ENCODE data around the gene ZP1.

ZP1 gene

GRCh38 chr11:60845338-60845737 is 22.0 kb upstream of the ZP1 start:
- 89 to 91% methylated on average over 7 to 8 of the region's 8 CpGs for WGBS, 2 experiments (ENCODE audit: insufficient coverage in 2 of 2)
- Histone ChIP-seq H3K36me3 (ENCODE audit: control insufficient read depth, insufficient read depth, low read length) (peaks cover 40% of the 10 kb centered on the region), H3K9me3 (ENCODE audit: control insufficient read depth, low read length) (no peaks in the 10 kb centered on the region), H3K4me1 (ENCODE audit: control insufficient read depth, insufficient read depth, low read length, poor library complexity, severe bottlenecking) (peaks cover 7% of the 10 kb centered on the region), H3K4me3 (ENCODE audit: extremely low read depth, insufficient read depth, low read length, poor library complexity, severe bottlenecking) (no peak overlapping the region), H3K27ac (ENCODE audit: low read depth, low read length, severe bottlenecking) (no peak overlapping the region)

GRCh38 chr11:60847281-60847680 is 20.1 kb upstream of the ZP1 start:
- WGBS, 2 experiments (ENCODE audit: insufficient coverage in 2 of 2) = 78 to 81% methylated on average over 11 of the region's 13 CpGs
- Histone ChIP-seq H3K4me3 (ENCODE audit: extremely low read depth, insufficient read depth, low read length, poor library complexity, severe bottlenecking) (no peak overlapping the region), H3K4me1 (ENCODE audit: control insufficient read depth, insufficient read depth, low read length, poor library complexity, severe bottlenecking) (peaks cover 7% of the 10 kb centered on the region), H3K9me3 (ENCODE audit: control insufficient read depth, low read length) (no peaks in the 10 kb centered on the region), H3K27ac (ENCODE audit: low read depth, low read length, severe bottlenecking) (no peak overlapping the region), H3K36me3 (ENCODE audit: control insufficient read depth, insufficient read depth, low read length) (peaks cover 59% of the 10 kb centered on the region)

GRCh38 chr11:60847896-60848295 is 19.4 kb upstream of the ZP1 start:
- Histone ChIP-seq H3K4me3 (ENCODE audit: extremely low read depth, insufficient read depth, low read length, poor library complexity, severe bottlenecking) (no peak overlapping the region), H3K36me3 (ENCODE audit: control insufficient read depth, insufficient read depth, low read length) (peaks cover 60% of the 10 kb centered on the region), H3K4me1 (ENCODE audit: control insufficient read depth, insufficient read depth, low read length, poor library complexity, severe bottlenecking) (peaks cover 7% of the 10 kb centered on the region), H3K9me3 (ENCODE audit: control insufficient read depth, low read length) (no peaks in the 10 kb centered on the region), H3K27ac (ENCODE audit: low read depth, low read length, severe bottlenecking) (no peak overlapping the region)
- 93 to 95% methylated on average over 9 to 12 of the region's 12 CpGs for WGBS, 2 experiments (ENCODE audit: insufficient coverage in 2 of 2)

GRCh38 chr11:60848714-60849151 is 18.6 kb upstream of the ZP1 start:
- 88 to 92% methylated on average over 6 to 10 of the region's 10 CpGs for WGBS, 2 experiments (ENCODE audit: insufficient coverage in 2 of 2)
- H3K9me3 ChIP-seq (ENCODE audit: control insufficient read depth, low read length) = no peaks in the 10 kb centered on the region
- no peak overlapping the region for H3K27ac ChIP-seq (ENCODE audit: low read depth, low read length, severe bottlenecking)
- H3K4me3 ChIP-seq (ENCODE audit: extremely low read depth, insufficient read depth, low read length, poor library complexity, severe bottlenecking) = no peak overlapping the region
- peaks cover 7% of the 10 kb centered on the region for H3K4me1 ChIP-seq (ENCODE audit: control insufficient read depth, insufficient read depth, low read length, poor library complexity, severe bottlenecking)
- H3K36me3 ChIP-seq (ENCODE audit: control insufficient read depth, insufficient read depth, low read length) = peaks cover 60% of the 10 kb centered on the region

GRCh38 chr11:60849641-60850520 is 17.5 kb upstream of the ZP1 start:
- Histone ChIP-seq H3K27ac (ENCODE audit: low read depth, low read length, severe bottlenecking) (no peak overlapping the region), H3K4me3 (ENCODE audit: extremely low read depth, insufficient read depth, low read length, poor library complexity, severe bottlenecking) (no peak overlapping the region), H3K9me3 (ENCODE audit: control insufficient read depth, low read length) (no peaks in the 10 kb centered on the region), H3K36me3 (ENCODE audit: control insufficient read depth, insufficient read depth, low read length) (peaks cover 60% of the 10 kb centered on the region), H3K4me1 (ENCODE audit: control insufficient read depth, insufficient read depth, low read length, poor library complexity, severe bottlenecking) (peaks cover under 1% of the 10 kb centered on the region)
- WGBS, 2 experiments (ENCODE audit: insufficient coverage in 2 of 2) = 94 to 97% methylated on average over 16 to 22 of the region's 29 CpGs

GRCh38 chr11:60851327-60852104 is 15.8 kb upstream of the ZP1 start:
- Histone ChIP-seq H3K27ac (ENCODE audit: low read depth, low read length, severe bottlenecking) (no peak overlapping the region), H3K9me3 (ENCODE audit: control insufficient read depth, low read length) (no peaks in the 10 kb centered on the region), H3K4me3 (ENCODE audit: extremely low read depth, insufficient read depth, low read length, poor library complexity, severe bottlenecking) (no peak overlapping the region), H3K36me3 (ENCODE audit: control insufficient read depth, insufficient read depth, low read length) (peaks cover 55% of the 10 kb centered on the region), H3K4me1 (ENCODE audit: control insufficient read depth, insufficient read depth, low read length, poor library complexity, severe bottlenecking) (peaks cover 4% of the 10 kb centered on the region)
- WGBS, 2 experiments (ENCODE audit: insufficient coverage in 2 of 2) = 90% methylated on average over 17 of the region's 17 CpGs

- Histone ChIP-seq H3K4me3 (ENCODE audit: extremely low read depth, insufficient read depth, low read length, poor library complexity, severe bottlenecking) (no peak overlapping the region), H3K27ac (ENCODE audit: low read depth, low read length, severe bottlenecking) (no peak overlapping the region), H3K4me1 (ENCODE audit: control insufficient read depth, insufficient read depth, low read length, poor library complexity, severe bottlenecking) (peaks cover 4% of the 10 kb centered on the region), H3K9me3 (ENCODE audit: control insufficient read depth, low read length) (no peaks in the 10 kb centered on the region), H3K36me3 (ENCODE audit: control insufficient read depth, insufficient read depth, low read length) (peaks cover 49% of the 10 kb centered on the region)
- 60 to 67% methylated on average over 55 to 78 of the region's 78 CpGs for WGBS, 2 experiments (ENCODE audit: insufficient coverage in 2 of 2)
Observed at GRCh38 chr11:60852117-60852981, 15.0 kb upstream of the ZP1 start.

GRCh38 chr11:60852982-60853950 is 14.1 kb upstream of the ZP1 start:
- Histone ChIP-seq H3K4me3 (ENCODE audit: extremely low read depth, insufficient read depth, low read length, poor library complexity, severe bottlenecking) (no peak overlapping the region), H3K4me1 (ENCODE audit: control insufficient read depth, insufficient read depth, low read length, poor library complexity, severe bottlenecking) (peaks cover 4% of the 10 kb centered on the region), H3K27ac (ENCODE audit: low read depth, low read length, severe bottlenecking) (no peak overlapping the region), H3K36me3 (ENCODE audit: control insufficient read depth, insufficient read depth, low read length) (peaks cover 40% of the 10 kb centered on the region), H3K9me3 (ENCODE audit: control insufficient read depth, low read length) (no peaks in the 10 kb centered on the region)
- WGBS, 2 experiments (ENCODE audit: insufficient coverage in 2 of 2) = 96% methylated on average over 65 of the region's 68 CpGs

GRCh38 chr11:60854140-60854846 is 13.0 kb upstream of the ZP1 start:
- H3K9me3 ChIP-seq (ENCODE audit: control insufficient read depth, low read length) = no peaks in the 10 kb centered on the region
- 92% methylated on average over 3 to 7 of the region's 8 CpGs for WGBS, 2 experiments (ENCODE audit: insufficient coverage in 2 of 2)
- no peak overlapping the region for H3K4me3 ChIP-seq (ENCODE audit: extremely low read depth, insufficient read depth, low read length, poor library complexity, severe bottlenecking)
- H3K4me1 ChIP-seq (ENCODE audit: control insufficient read depth, insufficient read depth, low read length, poor library complexity, severe bottlenecking) = peaks cover 10% of the 10 kb centered on the region
- no peak overlapping the region for H3K27ac ChIP-seq (ENCODE audit: low read depth, low read length, severe bottlenecking)
- H3K36me3 ChIP-seq (ENCODE audit: control insufficient read depth, insufficient read depth, low read length) = peaks cover 30% of the 10 kb centered on the region

All from mesodermal cell (in vitro differentiated cells).